Measurements from ENCODE around the gene GDPD5. TPM values are rescaled to one million over a fixed set of nuclear protein-coding genes. Genes with fewer than 3 reads are reported as not detected.
A peak's percentile ranks its signal among the peaks of the same experiment; 100 is the strongest.

Gene GDPD5
- total RNA-seq, 1 experiment from 2014 or later: 7.8 TPM

- Histone ChIP-seq H4K5ac (ENCODE audit: insufficient read length, low read depth, low read length) (no peak overlapping the region), H2AFZ (ENCODE audit: low read length) (no peak overlapping the region)
- H3K4me3 Mint-ChIP-seq: peak overlapping the region; percentile 96
Measured at GRCh38 chr11:75562836-75563484, 37.2 kb upstream of the GDPD5 start.

More at GRCh38 chr11:75562836-75563484, 37.2 kb upstream of the GDPD5 start:
- no peak for TF ChIP-seq CTCF (conservative IDR thresholded peaks at IDR 0.05)
- Histone ChIP-seq H2BK15ac (ENCODE audit: low read depth, low read length) (no peak overlapping the region), H3K4ac (ENCODE audit: low read depth, low read length) (peak overlapping the region; percentile 96; the same call in 1 of the 2 replicates), H3K9me3 (ENCODE audit: control insufficient read depth, low read depth, low read length) (no peaks in the 10 kb centered on the region), H4K91ac (ENCODE audit: insufficient read length, low read depth, low read length) (no peak overlapping the region), H3K56ac (ENCODE audit: insufficient read length, low read depth, low read length) (no peak overlapping the region), H3K27ac (ENCODE audit: insufficient read length, low read depth, low read length) (peak overlapping the region; percentile 72), H3K4me1 (ENCODE audit: insufficient read depth, low read length) (peaks cover 14% of the 10 kb centered on the region), H2BK120ac (ENCODE audit: low read depth, low read length, poor library complexity, severe bottlenecking) (peak overlapping the region; percentile 70), H3K79me2 (ENCODE audit: insufficient read depth, low read length) (peaks cover 32% of the 10 kb centered on the region; the same call in 1 of the 2 replicates), H3K27me3 (ENCODE audit: insufficient read depth, low read length) (no peaks in the 10 kb centered on the region), H3K23me2 (ENCODE audit: insufficient read length, low read depth, low read length, poor library complexity, severe bottlenecking) (peaks cover 19% of the 10 kb centered on the region), H4K20me1 (ENCODE audit: control insufficient read depth, insufficient read depth, insufficient read length) (no peaks in the 10 kb centered on the region), H3K9ac (ENCODE audit: extremely low read depth, insufficient read length, low read length) (peak overlapping the region; percentile 67), H3K23ac (ENCODE audit: insufficient read length, low read depth, low read length) (no peak overlapping the region), H3K18ac (ENCODE audit: insufficient read length, low read depth, low read length) (peak overlapping the region; percentile 93), H3K79me1 (ENCODE audit: insufficient read depth, low read depth, low read length, poor library complexity, severe bottlenecking) (peaks cover 3% of the 10 kb centered on the region), H3T11ph (ENCODE audit: low read length) (no peak overlapping the region), H4K8ac (replicated peaks; ENCODE audit: insufficient read length, low read depth, low read length) (no peak overlapping the region), H2BK12ac (ENCODE audit: insufficient read length, low read depth, low read length) (no peak overlapping the region), H2AK5ac (ENCODE audit: insufficient read length, low read length) (no peak overlapping the region), H2BK20ac (ENCODE audit: low read depth, low read length, poor library complexity, severe bottlenecking) (no peak overlapping the region), H2BK5ac (ENCODE audit: insufficient read length, low read length) (no peak overlapping the region), H3K4me2 (ENCODE audit: insufficient read depth, insufficient read length, low read length) (peak overlapping the region; percentile 85), H3K14ac (ENCODE audit: insufficient read depth, low read length) (peak overlapping the region; percentile 72)
- Mint-ChIP-seq H3K36me3 (ENCODE audit: insufficient read depth in 1 of 3, low read depth in 3 of 3) (peaks cover 18 to 36% (median 27%) of the 10 kb centered on the region in 3 experiments), H3K9me3 (no peaks in the 10 kb centered on the region), H3K4me1 (peaks cover 43 to 64% of the 10 kb centered on the region in 2 experiments), H3K27ac (peak overlapping the region; percentile 99 to 100 (median 99)), H3K27me3 (ENCODE audit: low read depth) (no peaks in the 10 kb centered on the region)
- peak; percentile 95 for DNase-seq
- WGBS (ENCODE audit: extremely low coverage, insufficient read length, low lambda C conversion rate): no CpG with 5 or more reads among the region's 16 CpGs
